ENCODE results near the gene GAL3ST1.

- TF ChIP-seq SP2 (IDR thresholded peaks at IDR 0.05; ENCODE audit: low read length) (no peak), POLR2A (IDR thresholded peaks at IDR 0.05; ENCODE audit: control extremely low read depth in 1 of 2, low read depth in 2 of 2, low read length in 2 of 2) (no peak), SP4 (IDR thresholded peaks at IDR 0.05; ENCODE audit: low read length) (no peak), EZH2 (IDR thresholded peaks at IDR 0.05; ENCODE audit: low read depth, low read length, severe bottlenecking) (no peak), PHF8 (conservative IDR thresholded peaks at IDR 0.05; ENCODE audit: low read depth, low read length) (no peak), RAD21 (IDR thresholded peaks at IDR 0.05 in 1 of 2, conservative IDR thresholded peaks at IDR 0.05 in 1 of 2; ENCODE audit: low read depth in 2 of 2, low read length in 2 of 2) (no peak)
- TF ChIP-seq, protein P1, sequence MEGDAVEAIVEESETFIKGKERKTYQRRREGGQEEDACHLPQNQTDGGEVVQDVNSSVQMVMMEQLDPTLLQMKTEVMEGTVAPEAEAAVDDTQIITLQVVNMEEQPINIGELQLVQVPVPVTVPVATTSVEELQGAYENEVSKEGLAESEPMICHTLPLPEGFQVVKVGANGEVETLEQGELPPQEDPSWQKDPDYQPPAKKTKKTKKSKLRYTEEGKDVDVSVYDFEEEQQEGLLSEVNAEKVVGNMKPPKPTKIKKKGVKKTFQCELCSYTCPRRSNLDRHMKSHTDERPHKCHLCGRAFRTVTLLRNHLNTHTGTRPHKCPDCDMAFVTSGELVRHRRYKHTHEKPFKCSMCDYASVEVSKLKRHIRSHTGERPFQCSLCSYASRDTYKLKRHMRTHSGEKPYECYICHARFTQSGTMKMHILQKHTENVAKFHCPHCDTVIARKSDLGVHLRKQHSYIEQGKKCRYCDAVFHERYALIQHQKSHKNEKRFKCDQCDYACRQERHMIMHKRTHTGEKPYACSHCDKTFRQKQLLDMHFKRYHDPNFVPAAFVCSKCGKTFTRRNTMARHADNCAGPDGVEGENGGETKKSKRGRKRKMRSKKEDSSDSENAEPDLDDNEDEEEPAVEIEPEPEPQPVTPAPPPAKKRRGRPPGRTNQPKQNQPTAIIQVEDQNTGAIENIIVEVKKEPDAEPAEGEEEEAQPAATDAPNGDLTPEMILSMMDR (IDR thresholded peaks at IDR 0.05; ENCODE audit: control extremely low read depth in 1 of 3, insufficient read depth in 1 of 3, low read depth in 1 of 3, low read length in 3 of 3): no peak
Measured at GRCh38 chr22:30617819-30618218, 43.4 kb upstream of the GAL3ST1 start.

Measured in H1 (cell line).